HAP-1 (cell line): ENCODE measurements around the gene CFI.

Experiments
- DNase-seq, 2 experiments: peaks; one replicate each; pipeline ENCODE4 v3.0.0-alpha.2; 2016 to 2020; ENCODE audit warnings: low spot score in 2 of 2
- H3K27me3 ChIP-seq: fragments of 250-450 bp; sonication (Bioruptor Pico); 2 replicates; pipeline ENCODE4 v1.5.1; 2020; ENCODE audit warnings: low read depth, mild to moderate bottlenecking, moderate library complexity
- H3K36me3 ChIP-seq: fragments of 250-450 bp; sonication (Bioruptor Pico); replicated peaks from 2 replicates; pipeline ENCODE4 v1.5.1; 2020; ENCODE audit warnings: mild to moderate bottlenecking
- H3K4me1 ChIP-seq: fragments of 250-450 bp; sonication (Bioruptor Pico); 2 replicates; pipeline ENCODE4 v1.5.1; 2020; ENCODE audit warnings: mild to moderate bottlenecking
- H3K4me3 ChIP-seq: fragments of 250-450 bp; sonication (Bioruptor Pico); 2 replicates; pipeline ENCODE4 v1.5.1; 2020; ENCODE audit warnings: mild to moderate bottlenecking, moderate library complexity
- H3K9me3 ChIP-seq: fragments of 250-450 bp; sonication (Bioruptor Pico); 2 replicates; pipeline ENCODE4 v1.5.1; 2020; ENCODE audit warnings: mild to moderate bottlenecking, moderate library complexity
- in situ Hi-C: fragments of 300-500 bp; cut with MboI; formaldehyde crosslinking; loops from 3 replicates; pipeline ENCODE4 v1.14.3; 2020; ENCODE audit warnings: low sequenced_read_pairs, inconsistent platforms, mixed read lengths

Gene CFI

GRCh38 chr4:109708435-109708834 lies 93.4 kb downstream of the CFI start:
- in situ Hi-C loops = no loop called here
- Histone ChIP-seq H3K9me3 (no peaks in the 10 kb centered on the region), H3K4me3 (no peak overlapping the region), H3K36me3 (no peaks in the 10 kb centered on the region), H3K27me3 (no peaks in the 10 kb centered on the region), H3K4me1 (peaks cover 4% of the 10 kb centered on the region)
- DNase-seq = no peak

- Histone ChIP-seq H3K27me3 (no peaks in the 10 kb centered on the region), H3K9me3 (no peaks in the 10 kb centered on the region), H3K4me1 (peaks cover 4% of the 10 kb centered on the region), H3K36me3 (no peaks in the 10 kb centered on the region), H3K4me3 (peak overlapping the region; percentile 77)
- in situ Hi-C loops = no loop called here
- no peak for DNase-seq
Measured at GRCh38 chr4:109703664-109704361, 98.0 kb downstream of the CFI start.

- peak; percentile 55 to 82 for DNase-seq
- in situ Hi-C loops = no loop called here
- Histone ChIP-seq H3K9me3 (no peaks in the 10 kb centered on the region), H3K36me3 (no peaks in the 10 kb centered on the region), H3K27me3 (no peaks in the 10 kb centered on the region), H3K4me3 (peak within 1 kb of the TSS; percentile 77), H3K4me1 (peaks cover 4% of the 10 kb centered on the region)
Measured at GRCh38 chr4:109702950-109703663, 98.7 kb downstream of the CFI start, which contains the start of gene CASP6. CASP6 (minus strand) TSS chr4:109703445; CDS start chr4:109703395, 50 bp downstream.

- Histone ChIP-seq H3K4me3 (peak overlapping the region; percentile 77), H3K27me3 (no peaks in the 10 kb centered on the region), H3K9me3 (no peaks in the 10 kb centered on the region), H3K4me1 (peaks cover 4% of the 10 kb centered on the region), H3K36me3 (peaks cover 6% of the 10 kb centered on the region; the same call in 1 of the 2 replicates)
- in situ Hi-C loops = no loop called here
- DNase-seq = peak; percentile 28 to 44
Measured at GRCh38 chr4:109701566-109702410, 100.0 kb downstream of the CFI start.

GRCh38 chr4:109699553-109700225 lies 102.1 kb downstream of the CFI start:
- no peaks in the 10 kb centered on the region for H3K9me3 ChIP-seq
- DNase-seq = no peak
- H3K4me3 ChIP-seq = no peak overlapping the region
- peaks cover 4% of the 10 kb centered on the region for H3K4me1 ChIP-seq
- H3K36me3 ChIP-seq = peaks cover 6% of the 10 kb centered on the region
- no peaks in the 10 kb centered on the region for H3K27me3 ChIP-seq
- in situ Hi-C loops = no loop called here

GRCh38 chr4:109698656-109699055 lies 103.1 kb downstream of the CFI start:
- Histone ChIP-seq H3K4me1 (peaks cover under 1% of the 10 kb centered on the region), H3K27me3 (no peaks in the 10 kb centered on the region), H3K36me3 (peaks cover 13% of the 10 kb centered on the region), H3K9me3 (no peaks in the 10 kb centered on the region), H3K4me3 (no peak overlapping the region)
- in situ Hi-C loops = no loop called here
- DNase-seq = no peak

GRCh38 chr4:109691411-109691920 lies 110.3 kb downstream of the CFI start:
- DNase-seq = no peak
- in situ Hi-C loops = no loop called here
- Histone ChIP-seq H3K27me3 (no peaks in the 10 kb centered on the region), H3K9me3 (no peaks in the 10 kb centered on the region), H3K36me3 (peaks cover 27% of the 10 kb centered on the region), H3K4me1 (peaks cover 6% of the 10 kb centered on the region; the same call in 1 of the 2 replicates), H3K4me3 (no peak overlapping the region)
